Stromal cell of bone marrow (primary cell): ENCODE data around the gene ORC6.
"Not testable (repeated sequence)": the region's sequence is repeated elsewhere in the genome, so short reads cannot be mapped to it uniquely, and the experiment has no call there.

ENCODE experiments used
- DNase-seq: peaks from one replicate; pipeline ENCODE4 v3.0.0-alpha.2; 2012; ENCODE audit warnings: low read depth

ORC6 gene, protein sequence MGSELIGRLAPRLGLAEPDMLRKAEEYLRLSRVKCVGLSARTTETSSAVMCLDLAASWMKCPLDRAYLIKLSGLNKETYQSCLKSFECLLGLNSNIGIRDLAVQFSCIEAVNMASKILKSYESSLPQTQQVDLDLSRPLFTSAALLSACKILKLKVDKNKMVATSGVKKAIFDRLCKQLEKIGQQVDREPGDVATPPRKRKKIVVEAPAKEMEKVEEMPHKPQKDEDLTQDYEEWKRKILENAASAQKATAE

DNA sequence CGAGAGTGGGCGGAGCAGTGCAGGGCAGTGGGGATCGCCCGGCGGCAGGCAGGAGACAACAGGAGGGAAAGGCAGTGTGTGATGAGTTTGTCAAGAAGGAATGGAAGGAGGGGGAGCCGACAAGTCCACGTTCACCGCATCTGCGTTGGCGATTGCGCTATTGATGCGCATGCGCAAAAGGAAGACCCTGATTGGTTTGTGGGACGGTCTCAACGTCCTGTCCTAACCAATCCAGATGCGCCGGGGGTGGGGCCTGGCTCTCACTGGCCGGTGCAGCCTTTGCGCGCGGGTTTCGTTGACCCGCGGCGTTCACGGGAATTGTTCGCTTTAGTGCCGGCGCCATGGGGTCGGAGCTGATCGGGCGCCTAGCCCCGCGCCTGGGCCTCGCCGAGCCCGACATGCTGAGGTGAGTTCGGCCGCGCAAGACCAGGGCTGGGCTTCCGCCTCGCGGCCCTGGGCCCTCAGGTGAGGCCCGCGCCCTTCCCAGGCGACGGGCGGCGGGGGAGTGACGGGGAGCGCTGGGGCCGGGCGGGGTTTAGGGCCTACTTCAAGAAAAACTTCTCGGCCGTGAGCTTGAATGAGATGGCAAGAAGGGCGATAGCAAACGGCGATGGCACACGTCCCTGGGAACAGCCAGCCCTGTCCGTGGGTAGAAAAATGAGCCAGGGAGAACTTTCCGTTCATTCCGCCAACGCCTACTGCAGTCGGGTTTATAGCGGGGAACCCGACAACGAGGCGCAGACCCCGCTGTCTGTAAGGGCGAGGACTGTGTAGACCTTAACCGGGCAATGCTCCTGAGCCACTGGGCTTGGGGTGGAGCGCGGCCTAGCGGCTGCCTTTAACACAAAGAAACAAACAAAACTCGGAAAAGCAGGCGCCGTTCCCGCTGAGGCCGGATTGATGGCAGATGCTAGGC, at the start of gene ORC6:
ORC6 (plus strand) TSS at position 295 of the 916 bp plus-strand sequence; CDS start at position 342, 47 bp downstream.
- DNase-seq = peak; percentile 92

- DNase-seq = no peak
Observed at GRCh38 chr16:46648656-46649055, 40.8 kb upstream of the ORC6 start.

GRCh38 chr16:46649588-46650253, 39.7 kb upstream of the ORC6 start:
- peak; percentile 75 for DNase-seq

DNA sequence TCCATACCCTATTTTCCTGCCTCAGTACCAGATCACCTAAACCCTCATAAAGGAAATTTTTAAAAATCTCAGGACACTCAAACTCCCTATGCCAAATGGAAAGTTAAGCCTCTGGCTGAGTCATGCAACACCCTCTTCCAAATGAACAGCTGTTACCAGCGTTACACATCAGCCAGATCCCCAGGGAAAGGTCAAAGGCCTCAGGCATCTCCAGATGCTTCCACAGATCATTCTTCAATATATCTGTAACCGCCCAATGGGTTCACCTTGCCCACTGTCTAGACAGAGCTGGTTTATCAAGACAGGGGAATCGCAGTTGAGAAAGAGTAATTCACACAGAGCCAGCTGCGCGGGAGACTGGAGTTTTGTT, 39.2 kb upstream of the ORC6 start:
- DNase-seq = peak; percentile 79

DNA sequence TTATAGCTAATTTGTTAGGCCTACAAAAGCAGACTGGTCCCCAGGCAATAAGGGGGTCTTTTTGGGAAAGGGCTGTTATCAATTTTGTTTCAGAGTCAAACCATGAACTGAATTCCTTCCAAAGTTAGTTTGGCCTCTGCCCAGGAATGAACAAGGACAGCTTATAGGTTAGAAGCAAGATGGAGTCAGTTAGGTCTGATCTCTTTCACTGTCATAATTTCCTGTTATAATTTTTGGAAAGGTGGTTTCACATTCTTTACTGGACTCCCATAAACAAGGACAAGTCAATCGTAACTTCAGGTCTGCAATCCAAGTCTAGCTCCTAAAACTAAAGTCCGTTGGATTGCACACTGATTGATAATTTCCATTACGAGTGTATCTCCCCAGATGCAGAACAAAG, 38.2 kb upstream of the ORC6 start:
- DNase-seq = no peak

DNA sequence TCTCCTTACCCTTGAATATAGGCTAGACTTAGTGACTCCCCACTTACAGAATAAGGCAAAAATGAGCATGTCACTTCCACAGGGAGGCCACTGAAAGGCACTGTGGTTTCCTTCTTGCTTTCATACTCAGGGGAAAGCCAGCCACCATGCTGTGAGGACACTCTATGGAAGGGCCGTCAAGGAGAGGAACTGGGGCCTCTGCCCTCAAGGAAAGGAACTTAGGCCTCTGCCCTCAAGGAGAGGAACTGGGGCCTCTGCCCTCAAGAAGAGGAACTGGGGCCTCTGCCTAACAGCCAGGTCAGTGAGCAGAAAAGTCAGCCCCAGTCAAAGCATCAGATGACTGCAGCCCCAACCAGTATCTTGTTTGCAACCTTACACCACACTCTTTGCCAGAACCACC, 30.5 kb upstream of the ORC6 start:
- no peak for DNase-seq

- no peak for DNase-seq
Observed at GRCh38 chr16:46662123-46662522, 27.3 kb upstream of the ORC6 start.

DNA sequence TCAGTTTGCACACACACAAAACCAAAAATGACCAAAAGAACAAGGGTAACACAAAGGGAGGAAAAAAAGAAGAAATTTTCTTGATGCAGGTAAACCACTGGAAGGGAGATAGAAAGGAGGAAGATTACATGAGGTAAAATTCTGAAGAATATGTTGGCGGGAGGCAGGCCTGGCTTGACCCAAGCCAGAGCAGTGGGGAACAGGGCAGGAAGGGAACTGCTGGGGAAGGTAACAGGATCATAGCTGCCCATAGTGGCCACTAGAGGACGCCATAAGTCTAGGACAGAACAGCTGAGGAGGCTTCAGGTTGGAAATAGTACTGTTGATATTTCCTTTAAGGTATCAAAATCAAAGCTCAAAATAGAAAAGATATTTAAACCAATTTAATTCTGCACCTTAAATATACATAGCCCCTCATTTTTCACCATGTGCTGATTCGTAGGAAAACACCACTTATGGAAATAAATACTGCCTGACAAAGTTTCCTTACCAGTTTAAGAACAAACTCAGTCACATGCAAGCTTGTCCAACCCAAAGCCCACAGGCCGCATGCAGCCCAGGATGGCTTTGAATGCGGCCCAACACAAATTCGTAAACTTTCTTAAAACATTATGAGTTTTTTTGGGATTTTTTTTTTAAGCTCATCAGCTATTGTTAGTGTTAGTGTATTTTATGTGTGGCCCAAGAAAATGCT, 16.0 kb upstream of the ORC6 start:
- peak; percentile 36 for DNase-seq

DNA sequence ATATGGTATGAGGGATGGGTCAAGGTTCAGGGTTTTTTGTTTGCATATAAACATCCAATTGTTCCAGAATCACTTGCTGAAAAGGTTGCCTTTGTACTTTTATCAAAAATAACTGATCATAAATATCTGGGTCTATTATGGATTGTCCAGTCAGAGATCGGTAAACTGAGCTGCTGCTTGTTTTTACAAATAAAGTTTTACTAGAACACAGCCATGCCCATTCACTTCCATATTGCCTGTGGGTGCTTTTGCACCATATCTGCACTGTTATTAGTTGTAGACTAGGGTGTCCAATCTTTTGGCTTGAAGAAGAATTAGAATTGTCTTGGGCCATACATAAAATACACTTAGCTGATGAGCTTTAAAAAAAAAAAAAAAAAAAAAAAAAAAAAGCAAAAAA, 11.5 kb upstream of the ORC6 start:
- DNase-seq = not testable (repeated sequence)

- not testable (repeated sequence) for DNase-seq
Observed at GRCh38 chr16:46681867-46682266, 7.6 kb upstream of the ORC6 start.

DNA sequence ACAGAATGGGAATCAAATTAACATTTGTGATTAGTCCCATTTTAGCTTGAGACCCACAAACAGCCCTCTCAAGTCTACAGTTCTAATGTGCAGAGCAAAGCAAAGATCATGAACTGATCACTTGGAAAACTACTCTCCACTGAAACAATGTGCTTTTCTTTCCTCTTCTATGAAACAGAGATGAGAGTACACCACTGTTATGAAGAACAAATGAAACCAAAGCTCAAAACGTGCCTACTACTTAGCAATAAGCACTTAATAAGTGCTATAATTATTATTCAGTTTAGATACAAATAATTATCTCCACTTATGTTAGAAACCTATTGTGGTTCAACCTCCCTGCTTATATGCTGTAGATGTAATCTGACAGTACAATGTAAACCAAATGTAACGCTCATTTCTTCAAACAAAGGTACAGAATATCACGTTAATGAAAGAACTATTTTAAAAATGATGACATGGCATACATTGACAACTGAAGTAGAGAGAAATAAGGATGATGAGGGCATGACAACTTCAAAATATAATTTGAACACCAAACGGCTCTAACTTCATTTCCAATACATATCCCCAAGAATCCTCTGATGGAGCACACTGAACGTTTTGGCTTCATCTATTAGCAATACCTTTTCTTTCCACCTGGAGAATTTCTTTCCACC, 2.5 kb upstream of the ORC6 start:
- DNase-seq = no peak

DNA sequence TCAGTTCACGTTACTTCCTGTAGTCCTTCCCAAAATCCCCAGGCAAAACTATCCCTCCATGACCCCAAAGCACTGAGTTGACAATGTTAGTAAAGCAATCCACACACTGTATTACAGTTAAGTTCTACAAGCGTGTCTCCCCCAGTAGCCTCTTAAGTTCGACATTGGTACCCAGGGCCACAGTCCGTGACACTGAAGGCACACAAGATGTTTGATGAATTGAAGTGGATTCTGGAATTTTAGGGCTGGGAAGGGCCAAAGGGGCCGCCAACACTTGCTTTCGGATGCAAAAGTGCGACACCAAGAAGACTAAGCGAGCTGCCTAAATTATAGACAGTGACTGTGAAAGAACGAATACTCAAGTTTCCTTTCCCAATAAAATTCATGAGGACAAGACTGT, 2.0 kb upstream of the ORC6 start:
- no peak for DNase-seq

- DNase-seq = no peak
Observed at GRCh38 chr16:46688101-46688653, 1.3 kb upstream of the ORC6 start.

DNA sequence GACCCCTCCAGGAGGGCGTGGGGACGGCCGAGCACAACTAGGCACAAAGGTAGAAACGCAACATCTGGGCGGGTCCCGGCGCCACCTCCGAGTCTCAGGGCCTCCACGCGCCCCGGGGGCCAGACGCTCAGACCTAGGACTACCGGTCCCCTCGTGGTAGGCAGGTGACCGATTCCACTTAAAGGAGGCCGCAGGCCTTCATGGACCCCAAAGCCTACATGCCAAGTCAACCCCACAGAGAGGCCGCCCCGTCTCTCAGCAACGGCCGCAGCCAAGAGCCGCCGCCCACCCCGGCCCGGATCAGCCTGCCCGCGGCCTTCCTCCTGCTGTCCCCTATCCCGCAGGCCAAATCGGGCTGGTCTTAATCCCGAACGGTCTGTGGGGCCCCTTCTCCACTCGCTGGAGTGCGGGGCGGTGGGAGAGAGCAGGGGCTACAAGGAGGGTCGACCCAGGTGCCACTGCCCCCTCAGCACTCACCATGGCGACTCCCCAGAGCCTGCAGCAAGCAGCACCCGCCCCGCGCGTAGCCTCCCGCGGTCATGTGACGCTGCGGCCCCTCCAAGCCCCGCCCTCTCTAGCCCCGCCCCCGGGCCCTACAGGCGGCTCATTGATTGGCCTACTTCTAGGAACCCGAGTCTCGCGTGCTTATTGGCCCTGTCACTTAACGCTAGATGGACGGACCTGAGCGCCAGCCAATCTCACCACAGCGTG, 650 bp upstream of the ORC6 start, which contains the start of gene VPS35:
VPS35 (minus strand) TSS at position 525 of the 711 bp plus-strand sequence; CDS start at position 480, 45 bp downstream.
- DNase-seq = peak; percentile 98

DNA sequence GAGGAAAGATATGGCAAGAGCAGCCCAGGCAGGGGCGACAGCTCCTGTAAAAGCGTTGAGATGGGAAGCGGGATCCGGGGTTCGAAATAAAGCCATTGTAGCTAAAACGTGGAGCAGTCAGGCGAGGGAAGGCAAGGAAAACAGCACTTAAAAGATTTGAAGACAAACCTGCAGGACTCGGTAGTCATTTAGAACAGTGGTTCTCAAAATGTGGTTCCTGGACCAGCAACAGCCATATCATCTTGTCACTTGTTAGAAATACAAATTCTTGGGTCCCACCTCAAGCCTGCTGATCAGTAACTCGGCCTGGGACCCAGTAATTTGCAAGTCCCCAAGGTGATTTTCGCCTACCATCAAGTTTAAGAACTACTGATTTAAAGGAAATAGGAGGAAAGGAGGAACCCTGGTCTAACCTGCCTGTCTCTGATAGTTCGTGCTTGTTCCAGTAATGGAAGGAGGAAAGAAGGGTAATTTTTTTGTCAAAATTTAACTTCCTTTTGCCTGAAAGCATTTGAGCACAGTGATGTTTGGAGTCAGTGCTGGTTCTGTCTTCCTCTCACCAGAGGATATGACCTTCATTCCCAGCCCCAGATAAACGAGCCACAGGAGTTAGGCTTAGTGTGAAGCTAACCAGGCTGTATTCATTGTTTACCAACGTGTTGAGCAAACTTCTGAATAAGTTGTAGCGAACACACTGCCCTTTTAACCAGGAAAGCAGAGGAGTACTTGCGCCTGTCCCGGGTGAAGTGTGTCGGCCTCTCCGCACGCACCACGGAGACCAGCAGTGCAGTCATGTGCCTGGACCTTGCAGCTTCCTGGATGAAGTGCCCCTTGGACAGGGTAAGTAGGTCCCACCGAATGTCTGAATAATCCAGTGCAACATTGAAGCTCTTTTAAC, 1.1 kb downstream of the ORC6 start:
- no peak for DNase-seq

DNA sequence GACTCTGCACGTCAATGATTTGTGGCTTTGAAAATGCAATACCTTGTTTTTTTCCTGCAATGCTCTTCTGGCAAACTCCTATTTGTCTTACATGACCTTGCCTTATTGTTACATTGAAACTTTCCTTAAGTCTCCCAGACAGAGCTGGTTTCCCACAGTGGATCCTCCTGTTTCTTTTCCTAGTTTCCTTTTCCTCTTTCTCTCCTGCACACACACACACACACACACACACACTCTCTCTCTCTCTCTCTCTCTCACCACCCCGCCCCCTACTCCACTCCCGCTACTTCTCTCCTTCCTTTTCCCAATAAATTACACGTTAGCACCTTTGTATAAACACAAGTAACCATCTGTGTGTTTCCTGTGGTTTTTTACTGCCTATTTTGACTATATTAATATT, 2.3 kb downstream of the ORC6 start:
- DNase-seq = no peak

DNA sequence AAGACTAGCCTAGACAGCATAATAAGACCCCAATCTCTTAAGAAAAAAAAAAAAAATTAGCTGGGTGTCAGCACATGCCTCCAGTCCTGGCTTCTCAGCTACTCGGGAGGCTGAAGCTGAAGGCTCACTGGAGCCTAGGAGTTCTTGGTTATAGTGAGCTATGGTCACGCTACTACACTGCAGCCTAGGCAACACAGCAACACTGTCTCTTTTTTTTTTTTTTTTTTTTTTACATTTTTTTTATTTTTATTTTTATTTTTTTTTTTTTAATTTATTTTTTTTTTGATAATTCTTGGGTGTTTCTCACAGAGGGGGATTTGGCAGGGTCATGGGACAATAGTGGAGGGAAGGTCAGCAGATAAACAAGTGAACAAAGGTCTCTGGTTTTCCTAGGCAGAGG, 4.1 kb downstream of the ORC6 start:
- no peak for DNase-seq

- DNase-seq = no peak
Observed at GRCh38 chr16:46695937-46696336, 6.5 kb downstream of the ORC6 start.

DNA sequence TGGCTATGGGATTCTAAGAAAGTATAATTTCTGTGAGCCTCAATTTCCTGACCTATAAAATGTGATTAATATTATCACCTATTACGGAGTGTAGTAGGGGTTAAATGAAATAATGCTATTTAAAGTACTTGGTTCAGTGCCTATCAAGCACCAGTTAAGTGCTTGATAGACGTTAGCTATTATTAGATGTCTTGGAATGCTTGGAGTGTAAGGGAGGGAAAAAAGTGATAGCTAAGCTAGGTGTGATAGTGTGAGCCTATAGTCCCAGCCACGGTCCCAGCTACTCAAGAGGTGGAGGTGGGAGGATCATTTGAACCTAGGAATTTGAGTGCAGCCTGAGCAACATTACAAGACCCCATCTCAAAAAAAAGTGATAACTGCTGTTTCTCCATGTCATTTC, 7.5 kb downstream of the ORC6 start:
- no peak for DNase-seq

DNA sequence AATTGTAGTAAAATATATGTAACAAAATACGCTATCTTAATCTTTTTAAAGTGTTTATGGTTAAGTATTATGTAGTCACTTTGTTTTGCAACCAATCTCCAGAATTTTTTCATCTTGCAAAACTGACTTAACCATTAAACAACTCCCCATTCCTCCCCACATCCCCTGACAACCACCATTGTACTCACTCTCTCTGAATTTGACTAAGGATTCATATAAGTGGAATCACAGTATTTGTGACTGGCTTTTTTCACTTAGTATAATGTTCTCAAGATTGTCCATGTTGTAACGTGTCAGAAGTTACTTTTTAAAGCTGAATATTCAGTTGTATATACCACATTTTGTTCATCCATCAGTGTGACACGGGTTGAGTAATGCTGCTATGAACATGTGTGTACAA, 10.6 kb downstream of the ORC6 start:
- no peak for DNase-seq
